OCI-LY3 (cell line): ENCODE results near the gene CFAP68.

ENCODE experiments used
- EZH2phosphoT487 ChIP-seq: fragments of 200-600 bp; shearing (Covaris generic); IDR thresholded peaks from 2 replicates; pipeline ENCODE4 v1.6.1; 2018; ENCODE audit warnings: antibody characterized with exemption, mixed run types, low read depth
- TF ChIP-seq, protein P1 (sequence below): fragments of 200-600, 300-600 bp; sonication (generic); IDR thresholded peaks from 2 replicates; pipeline ENCODE4 v1.5.1; 2014; ENCODE audit warnings: antibody characterized with exemption, low read length, low read depth

DNA sequence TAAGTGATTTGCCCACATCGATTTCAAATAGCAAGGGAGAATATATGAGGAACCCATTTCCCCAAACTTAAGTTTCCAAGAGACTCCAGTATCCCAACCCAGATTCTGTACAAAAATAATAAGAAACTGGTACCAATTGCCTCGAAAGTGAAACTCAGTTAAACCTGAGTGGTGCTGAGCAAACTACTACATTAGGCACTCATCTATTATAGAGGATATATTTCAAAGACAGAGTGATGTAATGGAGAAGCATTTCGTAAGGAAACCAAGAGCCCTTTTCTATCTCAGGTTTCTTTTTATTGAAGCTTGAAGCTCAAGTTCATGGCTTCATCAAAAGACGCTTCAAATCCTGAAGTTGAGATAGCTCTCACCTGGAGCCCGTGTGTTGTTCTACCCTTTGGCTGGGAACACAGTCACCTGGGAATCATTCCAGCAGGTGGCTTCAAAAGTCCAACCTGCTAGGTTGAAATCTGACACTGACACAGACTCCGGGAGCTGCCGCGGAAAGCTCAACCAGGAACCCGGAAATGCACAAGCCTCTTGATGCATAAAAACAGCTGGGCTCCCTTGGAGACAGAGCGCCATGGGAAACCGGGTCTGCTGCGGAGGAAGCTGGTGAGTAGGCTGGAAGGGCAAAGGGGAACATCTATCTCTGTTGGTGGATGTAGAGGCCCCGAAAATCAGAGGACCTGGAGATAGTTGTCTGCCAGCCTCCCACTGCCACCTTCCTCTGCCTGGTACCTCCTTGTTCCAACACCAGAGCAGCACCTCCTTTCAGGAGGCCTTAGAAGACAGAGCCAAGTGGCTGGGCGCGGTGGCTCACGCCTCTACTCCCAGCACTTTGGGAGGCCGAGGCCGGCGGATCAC is 39.3 kb downstream of the CFAP68 start, which contains the start of gene C11orf52:
- TF ChIP-seq, protein P1, sequence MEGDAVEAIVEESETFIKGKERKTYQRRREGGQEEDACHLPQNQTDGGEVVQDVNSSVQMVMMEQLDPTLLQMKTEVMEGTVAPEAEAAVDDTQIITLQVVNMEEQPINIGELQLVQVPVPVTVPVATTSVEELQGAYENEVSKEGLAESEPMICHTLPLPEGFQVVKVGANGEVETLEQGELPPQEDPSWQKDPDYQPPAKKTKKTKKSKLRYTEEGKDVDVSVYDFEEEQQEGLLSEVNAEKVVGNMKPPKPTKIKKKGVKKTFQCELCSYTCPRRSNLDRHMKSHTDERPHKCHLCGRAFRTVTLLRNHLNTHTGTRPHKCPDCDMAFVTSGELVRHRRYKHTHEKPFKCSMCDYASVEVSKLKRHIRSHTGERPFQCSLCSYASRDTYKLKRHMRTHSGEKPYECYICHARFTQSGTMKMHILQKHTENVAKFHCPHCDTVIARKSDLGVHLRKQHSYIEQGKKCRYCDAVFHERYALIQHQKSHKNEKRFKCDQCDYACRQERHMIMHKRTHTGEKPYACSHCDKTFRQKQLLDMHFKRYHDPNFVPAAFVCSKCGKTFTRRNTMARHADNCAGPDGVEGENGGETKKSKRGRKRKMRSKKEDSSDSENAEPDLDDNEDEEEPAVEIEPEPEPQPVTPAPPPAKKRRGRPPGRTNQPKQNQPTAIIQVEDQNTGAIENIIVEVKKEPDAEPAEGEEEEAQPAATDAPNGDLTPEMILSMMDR = no peak
- TF ChIP-seq EZH2phosphoT487 = no peak
